ENCODE results near the gene MOB1A.

The MOB1A gene

DNA sequence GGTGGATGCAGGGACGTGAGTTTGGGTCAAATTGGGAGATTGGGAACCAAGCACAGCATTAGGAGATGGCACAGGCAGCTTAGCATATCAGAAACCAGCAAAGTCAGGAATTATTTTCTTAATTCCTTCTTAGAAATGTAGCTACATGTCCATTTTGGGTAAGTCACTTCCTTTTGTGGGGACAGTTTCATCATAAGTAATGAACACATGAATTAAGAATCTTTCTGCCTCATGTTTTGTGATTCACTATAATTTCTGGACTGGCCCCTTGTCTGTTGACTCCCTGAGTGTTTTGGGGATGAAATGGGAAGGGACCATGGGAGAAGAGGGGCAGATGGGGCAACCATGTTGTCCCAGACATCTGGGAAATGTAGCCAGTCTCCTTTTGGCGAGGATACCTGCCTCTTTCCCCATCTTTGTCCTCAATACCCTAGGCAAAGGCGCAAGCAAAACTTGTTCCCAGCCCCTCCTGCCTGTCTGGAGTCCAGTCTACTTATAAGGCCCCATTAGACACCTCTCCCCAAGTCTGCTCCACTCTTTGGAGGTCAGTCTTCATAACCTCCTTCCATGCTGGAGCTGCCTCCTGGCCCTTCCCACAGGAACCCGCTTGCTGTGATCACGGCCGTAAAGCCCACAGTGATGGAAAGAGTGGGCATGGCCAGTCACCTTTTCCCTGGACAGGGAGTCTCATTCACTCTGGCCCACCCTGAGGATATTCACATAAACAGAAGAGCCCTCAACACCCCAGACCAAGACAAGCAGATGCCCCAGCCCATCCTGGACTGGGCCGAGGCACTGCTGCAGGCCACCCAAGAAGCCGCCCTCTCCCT, 45.5 kb upstream of the MOB1A start:
- TF ChIP-seq CTCF (IDR thresholded peaks at IDR 0.05; ENCODE audit: insufficient read depth, low read length, missing control alignments) = no peak
- POLR2A ChIA-PET = interaction anchor here (1.0 kb wide), 1 partner anchor 25 kb away, joined by 3 read pairs; the partner anchor contains the start of gene MTHFD2
- CTCF ChIA-PET = interaction anchor here (1.5 kb wide), 1 partner anchor 26 kb away, joined by 5 read pairs; no protein-coding TSS in a partner anchor
- no peak for DNase-seq (ENCODE audit: low read depth, low spot score)
- H3K4me3 ChIP-seq (ENCODE audit: low read depth, low read length) = no peak overlapping the region

- no peak for TF ChIP-seq CTCF (IDR thresholded peaks at IDR 0.05; ENCODE audit: insufficient read depth, low read length, missing control alignments)
- DNase-seq (ENCODE audit: low read depth, low spot score) = no peak
- no peak overlapping the region for H3K4me3 ChIP-seq (ENCODE audit: low read depth, low read length)
- POLR2A ChIA-PET = no interaction called here
- CTCF ChIA-PET = interaction anchor here (1.3 kb wide), 1 partner anchor 113 kb away, joined by 3 read pairs; no protein-coding TSS in a partner anchor
Observed at GRCh38 chr2:74222300-74222650, 43.6 kb upstream of the MOB1A start.

DNA sequence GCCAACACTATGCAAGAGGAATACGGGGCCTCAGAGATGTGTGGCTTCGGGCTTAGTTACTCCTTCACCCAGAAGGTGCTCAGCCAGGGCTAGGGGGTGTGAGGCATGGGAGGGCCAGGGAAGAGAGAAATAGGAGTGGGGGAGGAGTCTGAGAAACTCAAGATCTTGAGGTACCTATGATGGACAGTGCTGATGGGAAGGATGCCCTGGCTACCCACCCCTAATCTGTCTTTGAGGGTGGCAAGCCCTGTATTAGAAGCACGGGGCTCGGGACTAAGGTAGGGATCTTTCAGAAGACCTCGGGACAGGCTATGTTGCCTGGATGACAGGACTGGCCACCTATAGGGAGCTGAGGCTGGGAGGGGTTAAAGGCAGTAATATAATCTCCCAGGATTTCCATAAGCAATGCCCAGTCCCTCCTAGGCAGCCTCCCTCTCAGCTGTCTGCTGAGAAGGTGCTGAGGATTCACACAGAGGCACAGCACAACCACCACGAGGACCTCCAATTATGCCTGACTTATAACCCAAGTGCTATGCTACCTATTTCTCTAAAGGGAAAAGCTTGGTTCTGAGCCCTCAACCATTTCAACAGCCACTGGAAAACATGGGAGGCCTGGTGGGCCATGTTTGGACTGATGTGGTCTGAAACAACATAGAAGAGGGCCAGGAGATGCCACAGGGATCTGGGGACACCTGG, 43.1 kb upstream of the MOB1A start:
- H3K4me3 ChIP-seq (ENCODE audit: low read depth, low read length) = no peak overlapping the region
- no peak for DNase-seq (ENCODE audit: low read depth, low spot score)
- ChIA-PET CTCF (interaction anchor here (1.3 kb wide), 1 partner anchor 114 kb away, joined by 3 read pairs; no protein-coding TSS in a partner anchor), POLR2A (no interaction called here)
- TF ChIP-seq CTCF (IDR thresholded peaks at IDR 0.05; ENCODE audit: insufficient read depth, low read length, missing control alignments) = no peak

GRCh38 chr2:74221091-74221490, 42.4 kb upstream of the MOB1A start:
- no peak for TF ChIP-seq CTCF (IDR thresholded peaks at IDR 0.05; ENCODE audit: insufficient read depth, low read length, missing control alignments)
- no peak for DNase-seq (ENCODE audit: low read depth, low spot score)
- ChIA-PET POLR2A (interaction anchor here (0.6 kb wide), 1 partner anchor 54 kb away, joined by 3 read pairs; no protein-coding TSS in a partner anchor), CTCF (no interaction called here)
- no peak overlapping the region for H3K4me3 ChIP-seq (ENCODE audit: low read depth, low read length)

DNA sequence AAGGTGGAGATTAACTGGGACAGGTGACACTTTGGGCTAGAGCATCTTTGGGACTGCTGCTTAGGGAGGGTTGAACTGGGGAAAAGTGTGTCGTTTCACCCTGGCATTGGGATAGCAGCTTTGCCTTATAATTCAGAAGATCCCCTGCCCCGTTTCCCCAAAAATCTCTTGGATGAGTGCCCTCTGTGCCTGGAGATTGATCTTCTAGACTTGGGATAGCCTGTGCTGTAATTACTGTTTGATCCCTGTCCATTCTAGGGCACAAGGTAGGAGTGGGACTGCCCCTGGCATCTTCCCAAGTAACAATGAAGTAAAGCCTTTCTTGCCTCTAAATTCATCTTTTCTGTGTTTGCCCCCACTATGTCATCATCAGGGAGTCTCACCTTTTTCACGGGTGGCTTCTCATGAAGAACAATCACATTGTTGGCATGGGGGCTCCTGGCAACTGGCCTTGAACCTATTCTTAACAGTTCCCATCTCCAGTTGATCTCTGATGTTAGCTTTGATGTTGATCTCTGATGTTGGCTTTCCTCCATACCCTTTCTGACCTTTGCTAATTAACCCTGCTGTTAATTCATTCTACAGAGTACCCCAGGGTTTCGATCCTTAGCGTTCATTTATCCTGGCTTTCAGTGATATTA, 41.3 kb upstream of the MOB1A start:
- ChIA-PET POLR2A (no interaction called here), CTCF (interaction anchor here (1.4 kb wide), 1 partner anchor 20 kb away, joined by 7 read pairs; no protein-coding TSS in a partner anchor)
- TF ChIP-seq CTCF (IDR thresholded peaks at IDR 0.05; ENCODE audit: insufficient read depth, low read length, missing control alignments) = no peak
- no peak for DNase-seq (ENCODE audit: low read depth, low spot score)
- no peak overlapping the region for H3K4me3 ChIP-seq (ENCODE audit: low read depth, low read length)

Data from AG04449 (cell line).